ENCODE measurements around the gene CARD19.

The CARD19 gene

GRCh38 chr9:93096131-93096802 is at the start of gene CARD19:
CARD19 (plus strand) TSS chr9:93096217; CDS start chr9:93096346, 129 bp downstream.
- DNase-seq, result no peak

GRCh38 chr9:93048566-93049448 is 47.2 kb upstream of the CARD19 start:
- DNase-seq, result no peak

GRCh38 chr9:93049491-93049890 is 46.5 kb upstream of the CARD19 start:
- no peak for DNase-seq

GRCh38 chr9:93050231-93050630 is 45.8 kb upstream of the CARD19 start:
- no peak for DNase-seq

GRCh38 chr9:93051680-93052089 is 44.3 kb upstream of the CARD19 start:
- no peak for DNase-seq

- peak; percentile 21 for DNase-seq
Measured at GRCh38 chr9:93052791-93053540, 43.1 kb upstream of the CARD19 start.

- no peak for DNase-seq
Measured at GRCh38 chr9:93053781-93054331, 42.2 kb upstream of the CARD19 start.

- DNase-seq, result no peak
Measured at GRCh38 chr9:93054758-93055704, 41.0 kb upstream of the CARD19 start.

- no peak for DNase-seq
Measured at GRCh38 chr9:93057042-93057702, 38.8 kb upstream of the CARD19 start.

- no peak for DNase-seq
Measured at GRCh38 chr9:93057703-93058354, 38.2 kb upstream of the CARD19 start.

GRCh38 chr9:93058355-93059010 is 37.5 kb upstream of the CARD19 start, which contains the start of gene SUSD3:
SUSD3 (plus strand) TSS chr9:93058701; CDS start chr9:93058743, 42 bp downstream.
- DNase-seq, result no peak

GRCh38 chr9:93059011-93059714 is 36.9 kb upstream of the CARD19 start:
- no peak for DNase-seq

- DNase-seq, result no peak
Measured at GRCh38 chr9:93059715-93060578, 36.1 kb upstream of the CARD19 start.

GRCh38 chr9:93060746-93061259 is 35.2 kb upstream of the CARD19 start:
- DNase-seq, result no peak

GRCh38 chr9:93061260-93061751 is 34.7 kb upstream of the CARD19 start:
- DNase-seq, result no peak

- no peak for DNase-seq
Measured at GRCh38 chr9:93061791-93062763, 33.9 kb upstream of the CARD19 start.
